GM10248 (cell line): ENCODE data around the gene ERRFI1.
"Not testable (repeated sequence)": the region's sequence is repeated elsewhere in the genome, so short reads cannot be mapped to it uniquely, and the experiment has no call there.

Source experiments
- CTCF ChIA-PET: fragments of 300-600 bp; sonication (Branson Sonifier 250); formaldehyde crosslinking; extraction: SDS; loops from one replicate; lab custom pipeline; 2021; ENCODE audit warnings: antibody characterized with exemption; lab: Yijun Ruan, JAX
- POLR2A ChIA-PET: fragments of 350-650 bp; sonication (Branson Sonifier 250); formaldehyde crosslinking; extraction: SDS; loops from one replicate; lab custom pipeline; 2020; ENCODE audit warnings: antibody characterized with exemption; lab: Yijun Ruan, JAX
- DNase-seq: peaks from one replicate; pipeline ENCODE4 v3.0.0; 2012; ENCODE audit errors: extremely low spot score
- CTCF ChIP-seq: IDR thresholded peaks from 2 replicates; pipeline ENCODE4 v1.5.1; 2012; ENCODE audit warnings: mild to moderate bottlenecking, low read depth; ENCODE audit errors: extremely low read depth, missing control alignments, control extremely low read depth

The ERRFI1 gene

GRCh38 chr1:8053878-8054567 is 27.9 kb upstream of the ERRFI1 start:
- ChIA-PET CTCF (no interaction called here), POLR2A (no interaction called here)
- no peak for TF ChIP-seq CTCF
- DNase-seq = no peak

GRCh38 chr1:8051650-8052049 is 25.5 kb upstream of the ERRFI1 start:
- ChIA-PET CTCF (no interaction called here), POLR2A (no interaction called here)
- no peak for TF ChIP-seq CTCF
- DNase-seq = no peak

GRCh38 chr1:8049229-8049628 is 23.1 kb upstream of the ERRFI1 start:
- CTCF ChIA-PET, DNase-seq, POLR2A ChIA-PET: not testable (repeated sequence)

GRCh38 chr1:8047686-8048445 is 21.8 kb upstream of the ERRFI1 start:
- no peak for TF ChIP-seq CTCF
- no peak for DNase-seq
- POLR2A ChIA-PET = no interaction called here
- CTCF ChIA-PET = no interaction called here

GRCh38 chr1:8047112-8047511 is 21.0 kb upstream of the ERRFI1 start:
- CTCF ChIA-PET = no interaction called here
- no peak for TF ChIP-seq CTCF
- no peak for DNase-seq
- POLR2A ChIA-PET = no interaction called here

GRCh38 chr1:8046391-8046790 is 20.3 kb upstream of the ERRFI1 start:
- no peak for TF ChIP-seq CTCF
- ChIA-PET POLR2A (no interaction called here), CTCF (no interaction called here)
- no peak for DNase-seq

- ChIA-PET POLR2A (no interaction called here), CTCF (interaction anchor here (1.2 kb wide), 1 partner anchor 271 kb away, joined by 3 read pairs; no protein-coding TSS in a partner anchor)
- DNase-seq = no peak
- TF ChIP-seq CTCF = no peak
Measured at GRCh38 chr1:8043621-8044020, 17.5 kb upstream of the ERRFI1 start.
